Astrocyte of the cerebellum (primary cell): ENCODE results near the gene MXD1.

Source experiments
- DNase-seq: peaks from one replicate; pipeline ENCODE4 v3.0.0-alpha.2; 2011; ENCODE audit warnings: low read depth
- H3K4me3 ChIP-seq: 2 replicates; pipeline ENCODE4 v1.5.1; 2011; ENCODE audit warnings: mild to moderate bottlenecking, low read depth, low read length, moderate library complexity
- CTCF ChIP-seq: IDR thresholded peaks from 2 replicates; pipeline ENCODE4 v1.5.1; 2012; ENCODE audit warnings: low read length, low read depth, moderate library complexity, mild to moderate bottlenecking; ENCODE audit errors: missing control alignments
- in situ Hi-C: cut with HindIII; loops from 2 replicates; pipeline ENCODE4 v1.10.0; 2017; ENCODE audit warnings: low sequenced_read_pairs

MXD1 gene

DNA sequence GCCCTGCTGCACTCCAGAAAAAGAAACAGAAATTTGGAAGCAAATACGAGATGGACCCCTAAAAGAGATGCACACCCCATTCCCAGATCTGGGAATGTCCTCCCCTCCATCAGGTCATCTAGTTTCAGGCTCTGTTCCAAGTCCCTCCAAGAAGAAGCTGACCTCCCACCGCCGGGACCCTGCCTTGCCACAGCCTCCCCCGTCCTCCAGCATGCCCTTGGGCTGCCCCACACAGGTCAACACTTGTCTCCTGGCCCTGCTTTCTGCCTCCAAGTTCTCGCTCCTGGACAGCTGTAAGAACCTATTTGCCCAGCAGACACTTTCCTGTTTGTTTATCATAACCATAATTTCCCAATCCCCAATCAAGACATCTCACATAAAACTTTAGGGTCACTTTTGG, 44.5 kb downstream of the MXD1 start:
- no peak for DNase-seq
- in situ Hi-C loops: no loop called here
- TF ChIP-seq CTCF: no peak
- no peak overlapping the region for H3K4me3 ChIP-seq

- DNase-seq: no peak
- no peak for TF ChIP-seq CTCF
- no peak overlapping the region for H3K4me3 ChIP-seq
- in situ Hi-C loops: no loop called here
Observed at GRCh38 chr2:69960821-69961220, 45.9 kb downstream of the MXD1 start.

DNA sequence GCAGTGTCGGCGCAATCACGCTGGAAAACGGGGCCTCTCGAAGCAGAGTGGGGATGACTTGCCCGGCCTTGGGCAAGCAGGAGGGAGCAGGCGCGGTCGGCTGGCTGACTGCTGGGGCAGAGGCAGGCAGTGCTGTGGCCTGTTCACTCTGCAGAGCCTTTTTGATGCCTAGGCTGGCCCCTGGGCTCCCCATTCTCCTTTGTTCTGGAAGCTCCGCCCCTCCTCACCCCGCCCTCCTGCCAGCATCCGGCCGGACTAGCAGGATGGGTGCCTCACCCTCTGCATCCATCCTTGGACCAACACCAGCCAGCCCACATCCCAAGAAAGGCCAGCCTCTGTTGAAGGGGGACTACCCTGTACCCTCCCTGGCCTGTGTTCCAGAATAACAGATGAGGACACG, 46.6 kb downstream of the MXD1 start, which contains the start of gene ASPRV1:
TSS of gene ASPRV1 (minus strand) at position 136 of the 400 bp plus-strand sequence. CDS start 195 bp downstream, outside the sequence.
- in situ Hi-C loops: no loop called here
- TF ChIP-seq CTCF: no peak
- no peak for DNase-seq
- H3K4me3 ChIP-seq: no peak within 1 kb of the TSS

DNA sequence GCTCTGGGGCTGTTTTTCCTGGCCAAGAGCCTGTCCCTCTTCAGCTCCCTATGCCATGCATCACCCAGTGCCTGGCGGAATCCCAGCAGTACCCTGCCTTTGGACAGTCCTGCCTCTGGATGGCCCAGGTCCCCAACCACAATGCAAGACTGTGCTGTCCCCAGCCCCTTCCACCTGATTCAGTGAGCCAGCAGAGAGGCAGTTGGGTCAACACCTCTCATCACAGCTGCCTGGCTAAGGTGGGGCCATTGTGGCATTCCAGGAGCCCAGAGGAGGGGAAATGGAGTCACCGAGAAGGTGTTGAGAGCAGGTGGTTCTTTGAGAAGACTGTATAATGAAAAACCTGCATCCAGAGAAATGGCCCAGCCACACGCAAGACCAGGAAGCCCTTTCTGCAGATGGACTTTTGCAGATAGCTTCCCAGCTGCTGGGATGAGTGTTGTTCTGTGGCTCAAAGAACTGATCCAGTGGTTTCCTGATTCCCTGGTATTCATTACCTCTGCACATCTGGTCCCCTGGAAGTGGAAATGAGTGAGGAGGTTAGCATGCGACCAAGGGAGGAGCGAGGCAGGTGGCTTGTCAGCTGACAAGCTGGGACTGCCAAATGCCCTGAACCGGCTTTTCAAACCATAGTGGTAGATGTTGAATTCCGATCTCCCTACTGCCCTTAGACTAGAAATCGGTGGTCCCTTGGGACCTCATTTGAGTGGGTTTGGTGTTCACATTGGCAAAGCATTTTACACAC, 48.2 kb downstream of the MXD1 start:
- no peak for TF ChIP-seq CTCF
- no peak for DNase-seq
- H3K4me3 ChIP-seq: no peak overlapping the region
- in situ Hi-C loops: no loop called here

GRCh38 chr2:69964353-69964841, 49.5 kb downstream of the MXD1 start:
- H3K4me3 ChIP-seq: no peak overlapping the region
- DNase-seq: no peak
- no peak for TF ChIP-seq CTCF
- in situ Hi-C loops: no loop called here

DNA sequence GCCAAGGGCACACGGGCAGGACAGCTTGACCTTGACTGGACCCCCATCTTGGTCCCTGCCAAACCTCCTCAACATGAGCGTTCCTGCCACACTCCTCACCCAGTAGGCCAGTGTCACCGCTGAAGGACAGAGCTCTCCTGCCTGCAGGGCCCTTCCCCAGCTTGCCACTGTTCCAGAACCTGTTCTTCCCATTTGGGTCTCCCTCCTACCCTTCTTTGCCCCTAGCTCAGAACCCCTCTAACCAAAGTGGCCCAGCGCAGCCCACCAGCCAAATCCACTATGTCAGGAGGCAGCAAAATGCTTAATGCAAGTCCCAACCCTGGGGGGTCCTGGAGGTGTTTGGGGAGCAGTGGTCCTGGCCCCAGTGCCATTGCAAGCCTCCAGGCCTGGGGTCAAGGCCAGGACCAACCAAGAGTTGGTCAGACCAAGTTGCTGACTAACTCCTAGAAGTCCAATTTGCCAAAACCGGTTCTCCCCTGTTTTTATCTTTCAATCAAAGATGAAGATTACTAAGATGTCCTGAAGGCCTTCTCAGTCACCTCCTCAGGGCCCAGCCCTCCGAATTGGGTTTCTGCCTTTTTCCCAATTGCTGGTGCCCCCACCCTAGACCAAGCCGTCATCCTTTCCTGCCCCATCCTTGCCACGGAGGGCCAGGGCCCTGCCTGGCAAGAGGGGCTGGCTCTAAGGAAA, 51.0 kb downstream of the MXD1 start:
- in situ Hi-C loops: no loop called here
- DNase-seq: no peak
- H3K4me3 ChIP-seq: no peak overlapping the region
- no peak for TF ChIP-seq CTCF
